Retinal pigment epithelial cell (primary cell): Measurements from ENCODE around the gene POLA1.

Experiments used
- DNase-seq: peaks from one replicate; pipeline ENCODE4 v3.0.0-alpha.2; 2010; ENCODE audit warnings: low read depth
- H3K4me3 ChIP-seq: 2 replicates; pipeline ENCODE4 v1.5.1; 2011; ENCODE audit warnings: mild to moderate bottlenecking, low read length, control low read depth, moderate library complexity
- TF ChIP-seq, protein P1 (sequence below): conservative IDR thresholded peaks from 2 replicates; pipeline ENCODE4 v1.5.1; 2011; ENCODE audit warnings: low read depth, low read length, control low read depth, inconsistent platforms

The POLA1 gene

DNA sequence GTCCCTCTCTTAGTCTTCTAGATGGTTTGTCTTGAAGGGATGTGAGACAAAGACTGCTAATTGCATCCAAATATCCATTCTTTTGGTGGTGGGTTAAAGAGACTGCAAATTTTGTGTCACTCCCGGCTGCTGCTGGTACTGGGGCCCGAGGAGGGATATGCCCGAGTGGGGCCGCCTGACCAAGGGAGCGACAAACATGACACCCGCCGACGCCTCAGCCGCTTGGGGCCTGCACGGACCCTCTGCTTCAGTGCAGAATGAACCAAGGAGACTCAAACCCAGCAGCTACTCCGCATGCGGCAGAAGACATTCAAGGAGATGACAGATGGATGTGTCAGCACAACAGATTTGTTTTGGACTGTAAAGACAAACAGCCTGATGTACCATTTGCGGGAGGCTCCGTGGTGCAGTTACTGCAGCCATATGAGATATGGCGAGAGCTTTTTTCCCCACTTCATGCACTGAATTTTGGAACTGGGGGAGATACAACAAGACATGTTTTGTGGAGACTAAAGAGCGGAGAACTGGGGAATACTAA lies 335.6 kb downstream of the POLA1 start:
- DNase-seq: no peak
- TF ChIP-seq, protein P1, sequence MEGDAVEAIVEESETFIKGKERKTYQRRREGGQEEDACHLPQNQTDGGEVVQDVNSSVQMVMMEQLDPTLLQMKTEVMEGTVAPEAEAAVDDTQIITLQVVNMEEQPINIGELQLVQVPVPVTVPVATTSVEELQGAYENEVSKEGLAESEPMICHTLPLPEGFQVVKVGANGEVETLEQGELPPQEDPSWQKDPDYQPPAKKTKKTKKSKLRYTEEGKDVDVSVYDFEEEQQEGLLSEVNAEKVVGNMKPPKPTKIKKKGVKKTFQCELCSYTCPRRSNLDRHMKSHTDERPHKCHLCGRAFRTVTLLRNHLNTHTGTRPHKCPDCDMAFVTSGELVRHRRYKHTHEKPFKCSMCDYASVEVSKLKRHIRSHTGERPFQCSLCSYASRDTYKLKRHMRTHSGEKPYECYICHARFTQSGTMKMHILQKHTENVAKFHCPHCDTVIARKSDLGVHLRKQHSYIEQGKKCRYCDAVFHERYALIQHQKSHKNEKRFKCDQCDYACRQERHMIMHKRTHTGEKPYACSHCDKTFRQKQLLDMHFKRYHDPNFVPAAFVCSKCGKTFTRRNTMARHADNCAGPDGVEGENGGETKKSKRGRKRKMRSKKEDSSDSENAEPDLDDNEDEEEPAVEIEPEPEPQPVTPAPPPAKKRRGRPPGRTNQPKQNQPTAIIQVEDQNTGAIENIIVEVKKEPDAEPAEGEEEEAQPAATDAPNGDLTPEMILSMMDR: no peak
- H3K4me3 ChIP-seq: no peak overlapping the region

DNA sequence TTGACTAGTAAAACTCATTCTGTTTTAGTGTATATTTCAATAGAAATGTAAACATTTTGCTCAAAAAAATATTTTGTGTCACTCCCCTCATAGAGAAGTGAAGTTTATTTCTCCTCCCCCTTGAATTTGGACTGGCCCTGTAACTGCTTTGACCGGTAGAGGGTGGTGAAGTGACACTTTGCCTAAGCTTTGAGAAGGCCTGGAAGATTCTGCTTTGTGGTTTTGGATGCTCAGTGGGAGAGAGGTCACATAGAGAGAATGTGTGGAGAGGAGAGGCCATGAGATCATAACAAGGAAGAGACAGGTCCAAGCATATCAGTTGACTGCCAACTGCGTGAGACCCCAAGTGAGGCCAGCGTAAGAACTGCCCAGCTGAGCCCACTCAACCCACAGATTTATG lies 341.2 kb downstream of the POLA1 start:
- H3K4me3 ChIP-seq: no peak overlapping the region
- TF ChIP-seq, protein P1: peak; percentile 44
- DNase-seq: no peak

DNA sequence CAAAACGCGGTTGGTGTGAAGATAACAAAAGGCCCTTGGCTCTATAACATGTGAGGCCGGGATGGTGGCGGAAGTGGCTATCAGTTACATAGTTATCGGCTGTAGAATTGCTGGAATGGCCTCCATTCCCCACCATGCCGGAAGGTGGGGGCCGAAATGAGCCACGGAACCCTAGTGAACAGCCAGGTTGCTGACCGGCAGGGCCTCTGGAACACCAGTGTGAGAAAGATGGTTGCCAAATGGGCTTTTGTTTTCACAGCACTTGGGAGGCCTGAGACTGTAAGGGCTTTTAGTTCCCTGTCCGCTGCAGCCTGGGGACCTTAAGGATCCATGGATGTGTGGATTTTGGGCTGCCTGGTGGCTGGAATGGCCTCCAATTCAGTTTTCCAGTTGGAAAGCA lies 345.3 kb downstream of the POLA1 start:
- TF ChIP-seq, protein P1: no peak
- DNase-seq: no peak

DNA sequence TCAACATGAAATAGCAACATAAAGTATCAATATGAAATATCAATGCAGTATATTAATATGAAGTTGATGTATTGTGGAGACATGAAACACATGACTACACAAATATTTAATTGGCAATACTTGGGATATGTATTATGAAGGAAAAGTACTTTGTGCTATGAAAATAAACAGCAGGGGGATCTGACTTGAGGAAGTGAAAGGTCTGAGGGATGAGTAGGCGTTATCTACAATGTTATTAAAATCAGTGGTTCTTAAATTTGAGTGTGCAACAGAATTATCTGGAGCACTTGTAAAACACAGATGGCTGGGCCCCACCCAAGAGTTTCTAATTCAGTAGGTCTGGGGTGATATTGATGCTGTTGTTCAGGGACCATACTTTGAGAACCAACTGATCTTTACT lies 349.5 kb downstream of the POLA1 start:
- H3K4me3 ChIP-seq: no peak overlapping the region
- TF ChIP-seq, protein P1: no peak
- no peak for DNase-seq

More for the DNA sequence above, 345.3 kb downstream of the POLA1 start:
- H3K4me3 ChIP-seq: no peak overlapping the region
